ENCODE data around the gene FRY.

FRY gene

GRCh38 chr13:32252812-32253438 is 221.4 kb downstream of the FRY start:
- DNase-seq (ENCODE audit: low read depth) = no peak
- TF ChIP-seq CTCF (IDR thresholded peaks at IDR 0.05; ENCODE audit: low read depth, low read length, missing control alignments) = no peak
- H3K4me3 ChIP-seq (ENCODE audit: low read depth, low read length) = no peak overlapping the region
- in situ Hi-C loops (cut with HindIII; ENCODE audit: low sequenced_read_pairs) = no loop called here

- in situ Hi-C loops (cut with HindIII; ENCODE audit: low sequenced_read_pairs) = no loop called here
- no peak for DNase-seq (ENCODE audit: low read depth)
- no peak overlapping the region for H3K4me3 ChIP-seq (ENCODE audit: low read depth, low read length)
- no peak for TF ChIP-seq CTCF (IDR thresholded peaks at IDR 0.05; ENCODE audit: low read depth, low read length, missing control alignments)
Observed at GRCh38 chr13:32253911-32254399, 222.4 kb downstream of the FRY start.

DNA sequence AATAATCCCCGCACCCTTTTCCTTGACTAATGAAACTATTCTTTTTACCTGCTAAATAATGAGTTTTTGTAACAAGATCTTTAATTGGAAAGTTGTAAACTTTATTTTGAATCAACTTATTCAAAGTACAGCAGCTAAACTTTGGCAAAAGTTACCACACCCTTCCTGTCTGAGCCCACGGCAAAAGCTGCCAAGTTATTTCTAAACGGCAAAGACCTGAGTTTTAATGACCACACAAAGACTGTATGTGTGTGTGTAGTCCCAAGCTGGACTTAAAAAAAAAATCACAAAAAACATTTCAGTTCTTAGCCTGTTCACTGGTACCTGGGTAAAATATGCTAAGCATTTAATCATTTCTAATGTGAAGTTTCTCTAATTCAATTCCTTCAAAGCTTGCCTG is 222.8 kb downstream of the FRY start:
- TF ChIP-seq CTCF (IDR thresholded peaks at IDR 0.05; ENCODE audit: low read depth, low read length, missing control alignments) = no peak
- no peak for DNase-seq (ENCODE audit: low read depth)
- H3K4me3 ChIP-seq (ENCODE audit: low read depth, low read length) = no peak overlapping the region
- in situ Hi-C loops (cut with HindIII; ENCODE audit: low sequenced_read_pairs) = no loop called here

DNA sequence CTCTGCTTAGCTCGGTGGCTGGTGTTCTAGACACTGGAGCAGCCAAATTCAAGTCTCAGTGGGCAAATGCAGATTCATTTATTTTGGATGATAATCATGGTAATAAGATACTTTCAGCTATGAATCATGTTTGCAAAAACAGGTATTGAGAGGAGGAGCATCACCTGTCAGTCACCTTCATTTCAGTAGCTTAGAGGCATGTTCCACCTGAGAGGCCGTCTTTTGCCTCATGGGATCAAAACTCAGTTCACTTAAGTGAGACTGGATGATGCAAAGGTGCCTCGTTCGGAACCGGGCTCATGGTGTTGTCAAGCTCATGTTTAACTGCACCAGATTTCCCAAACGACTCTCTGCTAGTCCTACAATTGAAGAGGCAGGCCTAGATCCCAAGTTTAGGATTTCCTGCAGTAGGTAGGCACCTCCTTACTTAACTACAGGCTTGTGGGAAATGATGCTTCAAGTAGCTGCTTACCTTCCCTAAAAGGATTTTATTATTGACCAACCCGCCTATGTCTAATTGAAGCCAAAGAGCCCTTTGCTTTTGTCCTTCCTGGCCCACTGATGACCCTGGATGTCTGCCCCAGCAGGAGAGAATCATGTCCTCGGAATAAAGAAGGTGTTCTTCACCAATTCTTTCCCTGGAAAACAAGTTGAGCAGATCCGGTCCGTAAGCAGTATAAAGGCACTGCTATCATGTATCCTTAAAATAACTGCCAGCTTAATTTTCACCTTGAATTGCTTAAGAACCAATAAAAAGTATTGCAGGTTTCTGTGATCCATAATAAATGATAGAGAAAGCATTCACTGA is 223.5 kb downstream of the FRY start:
- DNase-seq (ENCODE audit: low read depth) = no peak
- no peak for TF ChIP-seq CTCF (IDR thresholded peaks at IDR 0.05; ENCODE audit: low read depth, low read length, missing control alignments)
- in situ Hi-C loops (cut with HindIII; ENCODE audit: low sequenced_read_pairs) = no loop called here
- H3K4me3 ChIP-seq (ENCODE audit: low read depth, low read length) = no peak overlapping the region

DNA sequence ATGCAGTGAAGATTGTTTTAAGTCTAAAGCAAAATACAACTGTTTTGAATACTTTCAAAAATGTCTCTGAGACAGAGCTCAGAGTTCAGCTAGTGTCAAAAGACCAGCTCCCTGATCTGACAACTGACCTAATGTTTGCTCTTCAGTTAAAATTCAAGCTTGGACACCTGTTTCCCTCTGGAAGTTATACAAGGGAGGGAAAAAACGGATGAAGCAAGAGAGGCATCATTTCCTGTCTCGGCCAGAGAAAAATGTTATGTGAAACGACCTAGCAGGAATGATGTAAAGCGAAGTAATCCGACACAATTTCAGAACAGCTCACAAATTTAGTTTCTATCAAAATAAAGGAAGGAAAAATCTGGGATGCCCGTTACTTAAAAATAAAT is 224.1 kb downstream of the FRY start:
- DNase-seq (ENCODE audit: low read depth) = no peak
- no peak for TF ChIP-seq CTCF (IDR thresholded peaks at IDR 0.05; ENCODE audit: low read depth, low read length, missing control alignments)
- in situ Hi-C loops (cut with HindIII; ENCODE audit: low sequenced_read_pairs) = no loop called here
- no peak overlapping the region for H3K4me3 ChIP-seq (ENCODE audit: low read depth, low read length)

- no peak for DNase-seq (ENCODE audit: low read depth)
- TF ChIP-seq CTCF (IDR thresholded peaks at IDR 0.05; ENCODE audit: low read depth, low read length, missing control alignments) = no peak
- H3K4me3 ChIP-seq (ENCODE audit: low read depth, low read length) = no peak overlapping the region
- in situ Hi-C loops (cut with HindIII; ENCODE audit: low sequenced_read_pairs) = no loop called here
Observed at GRCh38 chr13:32256243-32256642, 224.7 kb downstream of the FRY start.

All from astrocyte of the cerebellum (primary cell).